DND-41 (cell line): Measurements from ENCODE around the gene ERBB4.

Source experiments
- ATAC-seq: fragments of 200-7000 bp; cut with Tn5 transposase; 3 replicates; pipeline ENCODE4 v1.9.1; 2021; ENCODE audit warnings: low read depth; ENCODE audit not compliant: insufficient read depth
- DNase-seq: peaks from one replicate; pipeline ENCODE4 v3.0.0-alpha.2; 2020
- H2AFZ ChIP-seq: 2 replicates; pipeline ENCODE4 v1.6.0; 2012; ENCODE audit warnings: low read depth, low read length
- H3K27ac ChIP-seq: 2 replicates; pipeline ENCODE4 v1.5.1; 2012; ENCODE audit warnings: low read length, inconsistent platforms
- H3K27me3 ChIP-seq: fragments of 200-600 bp; sonication (generic); 2 replicates; pipeline ENCODE4 v1.6.0; 2012; ENCODE audit warnings: low read length, mild to moderate bottlenecking, inconsistent platforms; ENCODE audit not compliant: insufficient read depth, poor library complexity
- H3K36me3 ChIP-seq: 2 replicates; pipeline ENCODE4 v1.5.1; 2012; ENCODE audit warnings: low read length, inconsistent platforms; ENCODE audit not compliant: insufficient read depth
- H3K4me1 ChIP-seq: 2 replicates; pipeline ENCODE4 v1.5.1; 2012; ENCODE audit warnings: mild to moderate bottlenecking, low read length; ENCODE audit not compliant: insufficient read depth
- H3K4me2 ChIP-seq: 2 replicates; pipeline ENCODE4 v1.6.0; 2012; ENCODE audit warnings: mild to moderate bottlenecking, moderate library complexity, low read length, inconsistent platforms; ENCODE audit not compliant: insufficient read depth
- H3K4me3 ChIP-seq, 2 experiments: fragments of 200-600 bp in 1 of 2; shearing (Covaris generic) in 1 of 2; 2 replicates each; pipeline ENCODE4 v1.5.1; 2012 to 2016; ENCODE audit warnings: inconsistent platforms in 2 of 2, low read length in 2 of 2, mild to moderate bottlenecking in 2 of 2, low read depth in 1 of 2, moderate library complexity in 1 of 2
- H3K79me2 ChIP-seq: 2 replicates; pipeline ENCODE4 v1.6.0; 2012; ENCODE audit warnings: low read length, inconsistent platforms; ENCODE audit not compliant: insufficient read depth
- H3K9ac ChIP-seq: 2 replicates; pipeline ENCODE4 v1.6.0; 2012; ENCODE audit warnings: low read depth, mild to moderate bottlenecking, inconsistent platforms, low read length, moderate library complexity
- H3K9me3 ChIP-seq: 2 replicates; pipeline ENCODE4 v1.5.1; 2012; ENCODE audit warnings: low read length, moderate library complexity, mild to moderate bottlenecking, inconsistent platforms; ENCODE audit not compliant: insufficient read depth, severe bottlenecking
- H4K20me1 ChIP-seq: 2 replicates; pipeline ENCODE4 v1.6.0; 2012; ENCODE audit warnings: low read length; ENCODE audit not compliant: insufficient read depth
- EZH2 ChIP-seq: IDR thresholded peaks from 3 replicates; pipeline ENCODE4 v1.6.1; 2012; ENCODE audit warnings: borderline replicate concordance, low read depth, mild to moderate bottlenecking, moderate library complexity, low read length, inconsistent platforms; ENCODE audit not compliant: severe bottlenecking
- TF ChIP-seq, protein P1 (sequence below): IDR thresholded peaks from 2 replicates; pipeline ENCODE4 v1.5.1; 2012; ENCODE audit warnings: borderline replicate concordance, low read length, moderate library complexity, mild to moderate bottlenecking; ENCODE audit not compliant: poor library complexity, severe bottlenecking; ENCODE audit errors: extremely low read depth

Gene ERBB4

DNA sequence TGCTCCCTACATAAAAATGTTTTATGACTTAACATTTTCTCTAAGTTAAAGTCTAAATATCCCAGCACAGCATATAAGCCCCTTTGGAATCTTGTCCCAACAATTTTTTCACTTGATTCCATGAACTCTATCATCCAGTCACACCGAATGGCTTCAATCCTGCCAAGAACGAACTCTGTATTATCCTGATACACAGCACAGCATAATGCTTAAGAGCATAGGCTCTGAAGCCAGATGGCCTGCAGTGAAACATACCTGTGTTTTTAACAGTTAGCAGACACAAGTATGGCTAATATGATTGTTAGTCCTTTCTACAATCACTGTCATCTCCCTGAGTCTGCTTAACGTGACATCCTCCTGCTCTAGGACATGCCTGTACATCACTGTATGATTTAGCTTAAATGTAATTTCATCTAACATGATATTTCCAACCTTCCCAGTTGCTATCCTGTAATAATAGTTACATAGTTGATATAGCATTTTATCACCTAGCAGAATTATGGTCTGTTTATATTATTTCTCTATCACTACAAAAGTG lies 669.5 kb downstream of the ERBB4 start:
- Histone ChIP-seq H3K36me3 (no peaks in the 10 kb centered on the region), H3K4me2 (no peak overlapping the region), H3K79me2 (no peaks in the 10 kb centered on the region), H3K9ac (no peak overlapping the region), H3K27ac (no peak overlapping the region), H3K27me3 (no peaks in the 10 kb centered on the region), H3K4me1 (no peaks in the 10 kb centered on the region; the same call in 1 of the 2 replicates), H2AFZ (no peak overlapping the region), H3K4me3 (no peak overlapping the region), H4K20me1 (no peaks in the 10 kb centered on the region), H3K9me3 (no peaks in the 10 kb centered on the region)
- no peak for ATAC-seq
- TF ChIP-seq EZH2, result no peak
- TF ChIP-seq, protein P1, sequence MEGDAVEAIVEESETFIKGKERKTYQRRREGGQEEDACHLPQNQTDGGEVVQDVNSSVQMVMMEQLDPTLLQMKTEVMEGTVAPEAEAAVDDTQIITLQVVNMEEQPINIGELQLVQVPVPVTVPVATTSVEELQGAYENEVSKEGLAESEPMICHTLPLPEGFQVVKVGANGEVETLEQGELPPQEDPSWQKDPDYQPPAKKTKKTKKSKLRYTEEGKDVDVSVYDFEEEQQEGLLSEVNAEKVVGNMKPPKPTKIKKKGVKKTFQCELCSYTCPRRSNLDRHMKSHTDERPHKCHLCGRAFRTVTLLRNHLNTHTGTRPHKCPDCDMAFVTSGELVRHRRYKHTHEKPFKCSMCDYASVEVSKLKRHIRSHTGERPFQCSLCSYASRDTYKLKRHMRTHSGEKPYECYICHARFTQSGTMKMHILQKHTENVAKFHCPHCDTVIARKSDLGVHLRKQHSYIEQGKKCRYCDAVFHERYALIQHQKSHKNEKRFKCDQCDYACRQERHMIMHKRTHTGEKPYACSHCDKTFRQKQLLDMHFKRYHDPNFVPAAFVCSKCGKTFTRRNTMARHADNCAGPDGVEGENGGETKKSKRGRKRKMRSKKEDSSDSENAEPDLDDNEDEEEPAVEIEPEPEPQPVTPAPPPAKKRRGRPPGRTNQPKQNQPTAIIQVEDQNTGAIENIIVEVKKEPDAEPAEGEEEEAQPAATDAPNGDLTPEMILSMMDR, result no peak
- DNase-seq, result no peak

DNA sequence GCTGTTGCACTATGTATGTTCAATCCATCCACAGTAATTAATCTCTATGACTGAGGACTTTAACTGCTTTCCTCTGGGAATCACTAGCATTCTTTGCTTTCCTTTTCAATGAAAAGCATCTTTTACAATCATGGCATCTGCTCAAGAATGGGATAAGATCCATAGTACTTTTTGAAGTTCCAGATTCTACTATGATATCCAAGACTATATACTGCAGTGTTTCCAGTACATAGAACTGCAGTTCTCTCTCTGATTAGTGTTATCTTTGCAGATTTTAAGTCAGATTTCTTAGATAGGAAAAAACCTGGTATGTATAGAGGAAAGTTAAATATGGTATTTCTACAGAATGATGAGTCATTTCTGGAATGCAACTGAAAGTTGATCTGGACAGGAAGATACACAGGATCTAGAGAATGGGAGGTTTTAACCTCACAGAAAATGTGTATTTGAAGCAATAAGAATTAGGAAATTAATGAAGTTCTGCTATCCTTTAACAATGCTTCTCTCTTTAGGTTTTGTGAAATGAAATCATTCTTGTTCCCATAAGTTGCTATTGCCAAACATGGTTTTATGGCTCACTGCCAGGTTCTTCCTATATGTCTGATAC lies 670.7 kb downstream of the ERBB4 start:
- ATAC-seq (no peak; the same call in 2 of the 3 replicates), DNase-seq (no peak)
- Histone ChIP-seq H3K4me3 (no peak overlapping the region), H2AFZ (no peak overlapping the region), H3K4me2 (no peak overlapping the region), H3K79me2 (no peaks in the 10 kb centered on the region), H3K9ac (no peak overlapping the region), H3K4me1 (no peaks in the 10 kb centered on the region; the same call in 1 of the 2 replicates), H3K9me3 (no peaks in the 10 kb centered on the region), H3K27me3 (no peaks in the 10 kb centered on the region), H3K36me3 (no peaks in the 10 kb centered on the region), H3K27ac (no peak overlapping the region), H4K20me1 (no peaks in the 10 kb centered on the region)
- TF ChIP-seq, protein P1, result no peak
- no peak for TF ChIP-seq EZH2

DNA sequence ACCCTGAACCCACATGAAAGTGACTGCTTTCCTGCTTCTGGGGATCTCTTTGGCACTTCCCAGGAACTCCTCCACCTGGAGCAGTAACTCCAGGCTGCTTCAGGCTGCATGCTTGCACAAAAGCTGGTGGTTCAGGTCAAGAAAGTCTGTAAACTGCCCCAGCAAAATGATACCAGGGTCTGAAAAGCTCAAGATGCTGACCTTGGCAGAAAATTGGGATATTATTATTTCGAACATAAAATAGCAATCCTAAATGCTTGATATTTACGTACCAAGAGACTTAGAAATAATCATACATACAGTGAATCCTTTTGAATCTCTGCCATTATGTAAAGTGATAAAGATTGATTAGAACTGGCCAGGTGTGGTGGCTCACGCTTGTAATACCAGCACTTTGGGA lies 674.3 kb downstream of the ERBB4 start:
- ATAC-seq (no peak), DNase-seq (no peak)
- Histone ChIP-seq H3K27me3 (no peaks in the 10 kb centered on the region), H3K9me3 (no peaks in the 10 kb centered on the region), H3K27ac (no peak overlapping the region), H4K20me1 (no peaks in the 10 kb centered on the region), H2AFZ (no peak overlapping the region), H3K36me3 (no peaks in the 10 kb centered on the region), H3K4me3 (no peak overlapping the region), H3K4me2 (no peak overlapping the region), H3K9ac (no peak overlapping the region), H3K79me2 (no peaks in the 10 kb centered on the region), H3K4me1 (no peaks in the 10 kb centered on the region; the same call in 1 of the 2 replicates)
- no peak for TF ChIP-seq EZH2
- TF ChIP-seq, protein P1, result no peak

DNA sequence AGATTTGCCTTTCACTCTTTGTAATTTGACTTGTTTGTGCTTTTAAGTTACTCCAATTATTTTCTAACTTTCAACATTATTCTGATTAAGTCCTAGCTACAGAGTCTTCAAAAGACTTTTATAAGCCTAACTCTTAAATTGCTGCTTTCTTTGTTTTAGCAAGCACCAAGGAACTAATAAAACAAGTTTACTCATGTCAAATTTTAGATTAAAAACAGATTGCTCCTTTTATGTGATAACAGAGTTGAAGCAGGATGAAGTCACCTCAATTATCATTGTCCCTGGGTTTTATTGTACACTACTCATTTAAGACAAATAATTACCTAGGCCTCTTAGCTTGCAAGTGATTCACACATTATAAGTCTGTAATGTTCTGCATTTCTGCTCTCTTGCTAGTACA lies 678.4 kb downstream of the ERBB4 start:
- H3K27ac ChIP-seq, result no peak overlapping the region

More for the DNA sequence above, 678.4 kb downstream of the ERBB4 start:
- no peak overlapping the region for H3K4me3 ChIP-seq
- TF ChIP-seq, protein P1, result no peak
- no peak for TF ChIP-seq EZH2
- H3K4me1 ChIP-seq, result no peaks in the 10 kb centered on the region
- no peak for ATAC-seq
- no peaks in the 10 kb centered on the region for H3K79me2 ChIP-seq
- H2AFZ ChIP-seq, result no peak overlapping the region
- no peaks in the 10 kb centered on the region for H4K20me1 ChIP-seq
- H3K27me3 ChIP-seq, result no peaks in the 10 kb centered on the region
- H3K4me2 ChIP-seq, result no peak overlapping the region
- no peak for DNase-seq
- no peaks in the 10 kb centered on the region for H3K36me3 ChIP-seq
- H3K9me3 ChIP-seq, result no peaks in the 10 kb centered on the region
- no peak overlapping the region for H3K9ac ChIP-seq
